T-helper 2 cell (primary cell): ENCODE results near the gene FLT3.
A peak's percentile ranks its signal among the peaks of the same experiment; 100 is the strongest.
"Not testable (repeated sequence)": the region's sequence is repeated elsewhere in the genome, so short reads cannot be mapped to it uniquely, and the experiment has no call there.

Source experiments
- DNase-seq, 5 experiments: peaks; one replicate each; pipeline versions ENCODE4 v3.0.0 to v3.0.0-alpha.2; 2012 to 2022

Gene FLT3

DNA sequence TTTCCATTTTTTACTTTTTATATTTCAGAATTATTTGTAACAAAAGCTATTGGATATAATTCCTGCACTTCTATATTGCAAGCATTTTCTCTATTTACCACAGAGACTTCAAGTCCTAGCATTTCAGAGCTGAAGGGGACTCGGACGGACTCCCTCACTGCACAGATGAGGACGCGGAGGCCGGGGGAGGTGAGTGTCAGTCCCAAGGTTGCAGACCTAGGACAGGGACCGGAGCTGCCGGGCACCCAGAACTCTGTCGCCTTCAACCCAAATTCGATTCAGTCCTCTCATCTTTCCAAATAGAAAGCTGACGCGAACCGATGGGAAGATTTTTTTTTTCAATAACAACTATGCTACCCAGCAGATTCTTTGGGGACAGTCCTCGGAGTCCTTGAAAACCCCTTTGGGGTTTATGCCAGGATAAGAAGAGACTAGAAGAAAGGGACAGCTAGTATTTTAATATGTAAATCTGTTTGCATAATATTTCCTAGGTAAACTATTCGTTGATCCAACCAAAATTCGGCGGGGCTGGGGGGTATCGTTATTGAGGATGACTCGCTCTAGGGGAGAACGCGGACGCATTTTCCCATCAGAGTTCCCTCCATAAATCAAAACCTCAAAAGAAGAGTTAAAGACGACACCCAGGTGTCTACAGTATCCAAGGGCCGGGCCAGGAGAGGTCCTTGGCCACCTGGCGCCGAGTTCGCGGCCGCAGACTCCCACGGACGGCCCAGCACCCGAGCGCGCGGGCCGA is 803 bp downstream of the FLT3 start:
- no peak for DNase-seq

DNA sequence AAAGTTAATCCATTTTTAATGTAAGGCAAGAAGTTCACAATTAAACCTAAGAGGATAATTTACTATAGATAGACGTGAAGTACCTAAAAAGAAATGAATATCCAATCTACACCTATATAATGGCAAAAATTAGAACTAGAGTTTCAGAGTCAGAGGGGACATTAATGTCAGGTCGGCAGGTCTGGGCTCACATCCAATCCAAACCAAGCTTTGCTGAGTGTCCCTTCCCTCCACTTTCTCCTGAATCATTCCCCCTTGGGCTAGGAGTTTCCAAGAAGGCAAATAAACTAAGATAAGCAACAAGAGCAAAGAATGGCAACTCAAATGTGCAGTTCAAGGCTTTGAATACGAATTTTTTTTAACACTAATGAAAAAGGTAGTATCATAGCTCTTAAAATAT is 2.9 kb downstream of the FLT3 start:
- no peak for DNase-seq

DNA sequence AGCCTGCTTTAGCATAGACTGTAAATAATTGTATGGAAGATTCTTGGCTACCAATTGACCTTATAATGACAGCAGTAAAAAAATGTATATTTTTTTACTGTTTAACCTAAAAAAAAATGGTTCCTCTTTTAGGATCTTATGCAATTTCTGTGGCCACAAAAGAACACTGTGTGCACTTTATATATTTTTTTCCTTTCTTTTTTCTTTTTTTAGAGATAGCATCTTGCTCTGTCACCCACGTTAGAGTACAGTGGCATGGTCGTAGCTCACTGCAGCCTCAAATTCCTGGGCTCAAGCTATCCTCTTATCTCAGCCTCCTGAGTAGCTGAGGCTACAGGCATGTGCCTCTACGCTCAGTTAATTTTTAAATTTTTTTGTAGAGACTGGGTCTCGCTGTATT is 6.1 kb downstream of the FLT3 start:
- no peak for DNase-seq

DNA sequence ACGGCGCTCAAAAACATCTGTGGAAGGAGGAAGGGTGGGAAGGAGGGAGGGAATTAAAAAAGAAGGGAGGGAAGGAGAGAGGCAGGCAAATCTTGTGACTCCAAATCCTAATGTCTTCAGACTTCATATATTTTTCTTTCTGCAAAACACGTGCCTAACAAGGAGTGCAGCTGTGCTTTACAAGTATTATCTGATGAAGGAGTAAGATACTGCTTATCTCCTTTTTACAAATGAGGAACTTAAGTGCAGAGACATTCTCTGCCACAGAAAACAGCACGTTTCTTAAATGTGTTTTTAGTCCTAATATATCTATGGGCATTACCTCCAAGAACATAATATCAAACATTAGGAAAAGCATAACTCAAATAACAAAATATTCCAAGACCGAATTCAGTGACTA is 6.5 kb downstream of the FLT3 start:
- peak in 1 of 5 experiments; percentile 2 for DNase-seq

- DNase-seq, result no peak
Measured at GRCh38 chr13:28092431-28092830, 7.9 kb downstream of the FLT3 start.

- no peak for DNase-seq
Measured at GRCh38 chr13:28089065-28089464, 11.3 kb downstream of the FLT3 start.

- DNase-seq, result not testable (repeated sequence)
Measured at GRCh38 chr13:28077820-28078219, 22.6 kb downstream of the FLT3 start.

DNA sequence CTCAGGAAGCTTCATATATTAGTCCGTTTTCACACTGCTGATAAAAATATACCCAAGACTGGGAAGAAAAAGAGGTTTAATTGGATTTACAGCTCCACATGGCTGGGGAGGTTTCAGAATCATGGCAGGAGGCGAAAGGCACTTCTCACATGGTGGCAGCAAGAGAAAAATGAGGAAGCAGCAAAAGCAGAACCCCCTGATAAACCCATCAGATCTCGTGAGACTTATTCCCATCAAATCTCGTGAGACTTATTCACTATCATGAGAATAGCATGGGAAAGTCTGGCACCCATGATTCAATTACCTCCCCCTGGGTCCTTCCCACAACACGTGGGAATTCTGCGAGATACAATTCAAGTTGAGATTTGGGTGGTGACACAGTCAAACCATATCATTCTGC is 23.1 kb downstream of the FLT3 start:
- DNase-seq, result no peak

DNA sequence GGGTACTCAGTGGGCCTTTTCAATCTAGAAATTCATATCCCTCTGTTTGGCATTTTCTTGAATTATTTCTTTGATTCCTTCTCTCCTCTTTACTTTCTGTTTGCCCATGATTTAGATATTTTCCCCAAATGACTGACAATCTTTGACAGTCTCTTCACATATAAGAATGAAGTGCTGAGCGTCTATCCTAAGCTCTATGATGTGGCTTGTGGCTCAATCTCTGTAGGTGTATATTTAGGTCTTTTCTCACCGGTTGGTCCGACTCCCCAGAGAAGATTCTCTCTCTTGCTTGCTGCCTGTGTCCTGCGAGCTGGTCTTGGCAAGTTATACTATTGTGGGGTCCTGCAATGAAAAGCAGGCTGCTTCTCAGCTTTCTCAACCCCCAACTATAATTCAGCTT is 29.0 kb downstream of the FLT3 start:
- no peak for DNase-seq

- no peak for DNase-seq
Measured at GRCh38 chr13:28067491-28067890, 32.9 kb downstream of the FLT3 start.

GRCh38 chr13:28058866-28059613 is 41.3 kb downstream of the FLT3 start:
- peak in 2 of 5 experiments; percentile 10 to 37 for DNase-seq

DNA sequence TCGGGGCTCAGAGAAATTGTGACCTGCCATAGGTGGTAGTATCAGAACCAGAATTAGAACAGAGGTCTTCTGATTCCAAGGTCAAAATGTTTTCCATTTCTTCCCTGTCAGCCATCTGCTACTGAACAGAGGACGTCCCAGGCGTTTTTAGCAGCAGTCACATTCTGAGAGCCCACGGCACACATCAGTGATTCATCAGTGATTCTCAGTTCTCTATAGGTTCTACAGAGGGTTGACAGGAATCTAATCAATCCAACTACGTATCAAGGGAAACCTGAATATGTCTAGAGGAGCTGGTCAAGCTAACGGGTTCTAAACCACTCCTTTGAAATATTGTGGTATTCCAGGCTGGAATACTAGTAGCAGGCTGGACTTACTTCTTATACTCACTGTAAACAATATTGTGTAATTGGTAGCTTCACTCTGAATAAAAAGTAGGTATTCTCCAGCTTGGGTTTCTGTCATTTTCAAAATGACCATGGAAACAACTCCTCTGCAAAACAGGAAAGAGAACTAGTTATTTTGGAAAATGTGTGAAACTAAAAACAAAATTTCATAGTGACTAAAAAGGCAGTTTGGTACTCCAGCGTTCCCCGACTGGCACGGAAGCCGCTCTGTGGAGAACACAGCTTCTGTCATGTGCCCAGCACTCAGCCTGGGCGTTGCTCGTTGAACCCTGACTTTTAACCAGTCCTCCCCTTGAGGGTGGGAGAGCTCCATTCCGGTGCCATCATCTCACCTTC is 43.2 kb downstream of the FLT3 start:
- DNase-seq, result no peak

DNA sequence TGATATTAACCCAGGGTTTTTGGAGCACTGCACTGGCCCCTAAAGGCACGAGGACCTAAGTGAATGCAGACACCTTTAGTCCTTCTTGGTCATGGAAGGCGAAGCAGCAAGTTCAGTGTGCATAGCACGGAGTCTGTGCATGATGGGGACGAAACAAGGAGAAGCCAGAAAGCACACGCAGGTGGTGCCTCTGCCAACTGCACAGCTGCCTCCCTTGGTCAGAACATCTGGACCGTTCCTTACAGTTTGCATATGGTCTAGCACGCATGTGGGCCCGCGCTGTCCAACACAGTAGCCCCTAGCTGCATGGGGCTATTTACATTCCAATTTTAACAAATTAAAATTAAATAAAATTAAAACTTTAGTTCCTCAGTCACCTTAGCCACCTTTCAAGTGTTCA is 44.0 kb downstream of the FLT3 start:
- no peak for DNase-seq

GRCh38 chr13:28055357-28055756 is 45.0 kb downstream of the FLT3 start:
- DNase-seq, result no peak

DNA sequence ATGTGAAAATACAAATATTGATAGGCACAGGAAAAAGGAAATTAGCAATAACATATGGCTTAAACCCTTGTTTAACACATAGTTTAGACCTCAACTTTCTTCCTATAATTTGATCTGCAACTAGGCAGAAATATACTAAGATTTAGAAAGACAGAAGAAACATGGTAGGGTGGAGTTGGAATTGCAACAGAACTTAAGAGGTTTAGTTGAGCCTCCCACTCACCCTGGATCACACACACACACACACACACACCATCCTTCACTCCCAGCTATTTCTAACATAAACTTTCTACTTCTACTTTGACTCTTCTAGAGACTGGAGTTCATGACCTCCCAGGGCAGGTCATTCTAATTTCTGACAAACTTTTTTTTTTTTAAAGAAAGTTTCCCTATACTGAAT is 47.4 kb downstream of the FLT3 start:
- no peak for DNase-seq

- DNase-seq, result no peak
Measured at GRCh38 chr13:28049880-28050875, 50.2 kb downstream of the FLT3 start.

DNA sequence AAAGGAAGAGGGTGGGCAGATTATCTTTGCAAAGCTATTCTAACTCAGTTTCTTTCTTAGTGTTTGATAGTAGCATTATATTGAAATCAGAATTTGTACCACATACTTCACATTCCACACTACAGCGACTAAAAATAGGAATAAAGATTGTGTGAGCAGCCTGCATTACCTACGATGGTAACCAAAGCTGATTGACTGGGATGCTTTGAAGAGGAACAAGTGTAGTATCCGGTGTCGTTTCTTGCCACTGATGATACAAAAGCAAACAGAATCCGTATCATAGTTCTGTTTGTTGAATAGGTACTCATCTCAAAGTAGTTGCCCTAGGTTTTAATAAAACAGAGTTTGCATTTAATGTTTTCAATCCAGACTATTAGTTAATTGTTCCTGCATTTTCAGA is 51.2 kb downstream of the FLT3 start:
- no peak for DNase-seq

DNA sequence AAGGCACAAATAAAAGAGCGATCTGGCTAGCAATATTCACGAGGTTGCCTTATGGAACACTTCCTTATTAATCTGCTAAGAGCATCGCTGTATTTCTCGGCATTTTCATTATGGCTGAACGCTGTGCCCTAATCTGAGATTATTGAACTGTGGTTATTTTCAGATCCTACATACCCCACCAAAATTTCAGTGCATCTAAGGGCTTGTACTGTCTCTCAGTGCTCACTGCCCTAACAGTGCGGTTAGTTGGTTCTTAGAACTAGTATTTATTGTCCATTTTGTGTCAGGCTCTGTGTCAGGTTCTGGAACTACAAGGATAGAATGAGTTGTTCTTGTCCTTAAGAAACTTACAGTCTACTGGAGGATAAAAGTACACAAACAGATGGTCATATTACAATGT is 51.6 kb downstream of the FLT3 start:
- no peak for DNase-seq

- peak in 1 of 5 experiments; percentile 72 for DNase-seq
Measured at GRCh38 chr13:28047757-28048388, 52.5 kb downstream of the FLT3 start.

- no peak for DNase-seq
Measured at GRCh38 chr13:28046981-28047380, 53.4 kb downstream of the FLT3 start.

- DNase-seq, result no peak
Measured at GRCh38 chr13:28045861-28046260, 54.5 kb downstream of the FLT3 start.

- DNase-seq, result no peak
Measured at GRCh38 chr13:28044608-28045007, 55.8 kb downstream of the FLT3 start.
